Activated CD4-positive, alpha-beta memory T cell treated with anti-CD3 and anti-CD28 coated beads, Interleukin-2, amount 10 ng/mL, durations not matched to agents 7 days and 5 days (primary cell): ENCODE results near the gene RELT. TPM values are rescaled to one million over a fixed set of nuclear protein-coding genes. Genes with fewer than 3 reads are reported as not detected.

Experiments used
- CTCF ChIA-PET: fragments of 350-600 bp; sonication (Branson Sonifier 250); formaldehyde crosslinking; loops from one replicate; lab custom pipeline; 2021; ENCODE audit warnings: antibody characterized with exemption, inconsistent platforms; lab: Charles Lee
- POLR2A ChIA-PET: fragments of 350-600 bp; sonication (Branson Sonifier 250); formaldehyde crosslinking; loops from one replicate; lab custom pipeline; 2021; ENCODE audit warnings: antibody characterized with exemption; lab: Charles Lee
- DNase-seq: peaks from one replicate; pipeline ENCODE4 v3.0.0-alpha.2; 2020
- H3K27ac Mint-ChIP-seq: one replicate; pipeline ENCODE4 v1.8.0; 2021; ENCODE audit warnings: mild to moderate bottlenecking, mixed read lengths
- H3K27me3 Mint-ChIP-seq: one replicate; pipeline ENCODE4 v1.8.0; 2021; ENCODE audit warnings: mixed read lengths
- H3K36me3 Mint-ChIP-seq: one replicate; pipeline ENCODE4 v1.8.0; 2021; ENCODE audit warnings: low read depth, mixed read lengths
- H3K4me1 Mint-ChIP-seq: one replicate; pipeline ENCODE4 v1.8.0; 2021; ENCODE audit warnings: mixed read lengths
- H3K4me3 Mint-ChIP-seq: one replicate; pipeline ENCODE4 v1.8.0; 2021; ENCODE audit warnings: mild to moderate bottlenecking, mixed read lengths
- H3K9me3 Mint-ChIP-seq: one replicate; pipeline ENCODE4 v1.8.0; 2021; ENCODE audit warnings: mixed read lengths
- total RNA-seq, 2 experiments: library from RNA; stranded (reverse); gene quantifications; one replicate each; pipeline ENCODE4 v1.2.3, GENCODE V29; 2021

The RELT gene
- 10 to 100 TPM; 26.0 to 27.3 TPM for total RNA-seq

GRCh38 chr11:73376160-73376802 is at the start of gene RELT:
RELT (plus strand) TSS chr11:73376399; CDS start chr11:73389137, 12,738 bp downstream.
- H3K27ac Mint-ChIP-seq: peak within 1 kb of the TSS; percentile 94
- peaks cover 48% of the 10 kb centered on the region for H3K4me1 Mint-ChIP-seq

DNA sequence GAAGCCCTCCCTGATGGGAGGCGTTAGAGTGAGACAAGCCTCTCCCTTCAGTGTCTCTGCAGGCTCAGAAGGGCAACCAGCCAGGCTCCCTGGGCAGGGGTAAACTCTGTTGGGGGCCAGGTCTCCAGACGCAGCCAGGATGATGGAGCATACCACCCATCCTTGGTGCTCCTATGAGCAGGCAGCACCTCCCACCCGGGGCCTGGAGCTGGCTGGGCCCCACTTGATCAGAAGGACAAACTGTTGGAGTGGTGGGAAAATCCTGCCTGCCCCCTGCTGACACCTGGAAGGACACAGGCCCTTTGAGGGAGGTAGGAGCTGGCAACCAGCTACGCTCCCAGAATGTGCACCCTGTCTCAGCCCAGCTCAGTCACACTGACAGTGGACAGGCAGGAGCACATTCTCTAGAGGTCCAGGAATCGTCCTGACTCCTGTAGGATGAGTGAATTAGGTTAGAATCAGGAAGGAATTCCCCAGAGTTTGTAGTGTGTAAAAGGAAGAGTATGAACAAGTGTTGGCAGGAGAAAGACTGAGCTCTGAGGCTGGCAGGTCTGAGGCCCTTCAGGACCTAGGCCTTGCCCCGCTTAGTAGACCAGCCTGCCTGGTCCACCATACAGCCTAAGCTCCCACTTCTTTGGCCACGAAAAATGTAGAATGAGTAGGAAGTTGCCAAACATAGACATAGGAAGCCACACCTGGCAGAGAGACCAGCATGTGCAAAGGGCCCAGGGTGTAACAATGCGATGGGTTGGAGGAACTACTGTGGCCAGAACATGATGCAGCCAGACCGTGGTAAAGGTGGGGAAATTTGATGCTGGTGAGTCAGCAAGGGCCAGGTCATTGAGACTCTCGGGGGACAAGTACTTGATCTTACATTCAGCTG is 49.0 kb upstream of the RELT start:
- no peaks in the 10 kb centered on the region for H3K9me3 Mint-ChIP-seq
- no peak for DNase-seq
- no peaks in the 10 kb centered on the region for H3K4me1 Mint-ChIP-seq
- H3K27ac Mint-ChIP-seq: no peak overlapping the region
- H3K36me3 Mint-ChIP-seq: no peaks in the 10 kb centered on the region
- no peak overlapping the region for H3K4me3 Mint-ChIP-seq
- ChIA-PET POLR2A (no interaction called here), CTCF (interaction anchor here (1.0 to 2.6 kb wide), 5 partner anchors 8 to 36 kb away, joined by 4 to 17 read pairs (median 4); no protein-coding TSS in a partner anchor)
- no peaks in the 10 kb centered on the region for H3K27me3 Mint-ChIP-seq

More at GRCh38 chr11:73376160-73376802, at the start of gene RELT:
- peak within 1 kb of the TSS; percentile 94 for H3K4me3 Mint-ChIP-seq
- H3K27me3 Mint-ChIP-seq: no peaks in the 10 kb centered on the region
- POLR2A ChIA-PET: interaction anchor here (0.7 to 2.3 kb wide), 6 partner anchors 9 to 385 kb away, joined by 3 to 10 read pairs (median 4); partner anchors contain the start of genes FAM168A and RAB6A
- CTCF ChIA-PET: interaction anchor here (1.3 to 2.0 kb wide), 2 partner anchors 9 to 25 kb away, joined by 4 to 13 read pairs; no protein-coding TSS in a partner anchor
- no peaks in the 10 kb centered on the region for H3K9me3 Mint-ChIP-seq
- DNase-seq: peak; percentile 95
- H3K36me3 Mint-ChIP-seq: peaks cover 13% of the 10 kb centered on the region

GRCh38 chr11:73327812-73328364 is 48.3 kb upstream of the RELT start:
- H3K36me3 Mint-ChIP-seq: no peaks in the 10 kb centered on the region
- no peak overlapping the region for H3K4me3 Mint-ChIP-seq
- ChIA-PET CTCF (interaction anchor here (0.9 to 2.1 kb wide), 4 partner anchors 7 to 27 kb away, joined by 4 to 9 read pairs (median 4); no protein-coding TSS in a partner anchor), POLR2A (no interaction called here)
- no peaks in the 10 kb centered on the region for H3K4me1 Mint-ChIP-seq
- no peaks in the 10 kb centered on the region for H3K9me3 Mint-ChIP-seq
- no peaks in the 10 kb centered on the region for H3K27me3 Mint-ChIP-seq
- DNase-seq: no peak
- no peak overlapping the region for H3K27ac Mint-ChIP-seq

DNA sequence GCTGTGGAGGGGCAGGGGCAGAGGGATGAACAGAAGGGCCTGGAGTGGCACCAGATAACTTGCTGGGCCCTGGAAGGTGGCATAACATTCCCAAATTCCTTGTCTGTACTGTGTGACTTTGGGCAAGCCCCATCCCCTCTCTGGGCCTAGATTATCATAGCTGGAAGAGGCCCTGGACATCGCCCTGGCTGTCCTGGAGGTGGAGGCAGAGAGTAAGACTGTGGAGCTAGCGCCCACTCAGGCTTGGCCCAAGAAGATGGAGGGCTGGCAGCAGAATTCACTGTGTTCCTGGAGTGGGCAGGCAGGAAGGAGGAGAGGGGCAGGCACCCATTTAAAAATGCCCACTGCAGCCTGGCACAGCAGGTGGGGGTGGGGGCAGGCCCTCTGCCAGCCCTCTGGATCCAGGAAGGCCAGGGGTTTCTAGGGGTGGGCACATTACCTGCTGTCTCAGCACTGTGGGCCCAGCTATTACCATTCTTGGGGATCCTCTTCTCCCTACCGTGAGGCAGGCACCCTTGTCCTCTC is 45.6 kb upstream of the RELT start:
- no peak overlapping the region for H3K4me3 Mint-ChIP-seq
- DNase-seq: no peak
- no peak overlapping the region for H3K27ac Mint-ChIP-seq
- no peaks in the 10 kb centered on the region for H3K36me3 Mint-ChIP-seq
- H3K4me1 Mint-ChIP-seq: no peaks in the 10 kb centered on the region
- ChIA-PET POLR2A (no interaction called here), CTCF (interaction anchor here (1.0 to 1.5 kb wide), 2 partner anchors 21 to 23 kb away, joined by 3 to 4 read pairs; no protein-coding TSS in a partner anchor)
- no peaks in the 10 kb centered on the region for H3K9me3 Mint-ChIP-seq
- no peaks in the 10 kb centered on the region for H3K27me3 Mint-ChIP-seq

GRCh38 chr11:73331138-73331916 is 44.9 kb upstream of the RELT start:
- no peaks in the 10 kb centered on the region for H3K27me3 Mint-ChIP-seq
- H3K9me3 Mint-ChIP-seq: no peaks in the 10 kb centered on the region
- no peak overlapping the region for H3K27ac Mint-ChIP-seq
- H3K4me1 Mint-ChIP-seq: no peaks in the 10 kb centered on the region
- ChIA-PET POLR2A (no interaction called here), CTCF (interaction anchor here (1.2 kb wide), 1 partner anchor 24 kb away, joined by 4 read pairs; no protein-coding TSS in a partner anchor)
- DNase-seq: no peak
- H3K36me3 Mint-ChIP-seq: no peaks in the 10 kb centered on the region
- no peak overlapping the region for H3K4me3 Mint-ChIP-seq

DNA sequence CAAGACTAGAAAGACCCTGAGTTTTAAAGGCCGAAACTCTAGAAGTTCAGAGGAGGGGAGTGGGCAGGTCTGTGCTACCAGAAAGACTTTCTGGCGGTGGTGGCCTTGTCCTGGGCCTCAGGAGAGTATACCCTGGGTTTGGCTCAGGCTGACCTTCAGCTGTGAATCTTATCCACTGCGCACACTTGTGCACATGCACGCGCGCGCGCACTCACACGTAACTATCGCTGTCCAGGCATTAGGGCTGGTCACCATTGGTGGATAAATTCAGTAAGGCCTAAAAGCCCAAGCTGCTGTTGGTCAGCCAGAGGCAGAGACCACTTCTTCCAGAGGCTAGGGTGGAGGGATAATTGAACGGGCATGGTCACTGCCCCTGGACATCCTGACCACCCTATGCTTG is 43.0 kb upstream of the RELT start:
- no peaks in the 10 kb centered on the region for H3K9me3 Mint-ChIP-seq
- peaks cover 7% of the 10 kb centered on the region for H3K27me3 Mint-ChIP-seq
- no peak overlapping the region for H3K4me3 Mint-ChIP-seq
- POLR2A ChIA-PET: no interaction called here
- H3K27ac Mint-ChIP-seq: no peak overlapping the region
- H3K36me3 Mint-ChIP-seq: no peaks in the 10 kb centered on the region
- no peaks in the 10 kb centered on the region for H3K4me1 Mint-ChIP-seq
- no peak for DNase-seq
- CTCF ChIA-PET: interaction anchor here (6.2 kb wide), 1 partner anchor 26 kb away, joined by 79 read pairs; the partner anchor contains the start of gene ARHGEF17

- CTCF ChIA-PET: interaction anchor here (2.5 to 6.2 kb wide), 2 partner anchors 12 to 27 kb away, joined by 9 to 79 read pairs; partner anchors contain the start of gene ARHGEF17
- POLR2A ChIA-PET: no interaction called here
- DNase-seq: no peak
- H3K36me3 Mint-ChIP-seq: no peaks in the 10 kb centered on the region
- no peak overlapping the region for H3K4me3 Mint-ChIP-seq
- peaks cover 7% of the 10 kb centered on the region for H3K27me3 Mint-ChIP-seq
- no peak overlapping the region for H3K27ac Mint-ChIP-seq
- no peaks in the 10 kb centered on the region for H3K9me3 Mint-ChIP-seq
- no peaks in the 10 kb centered on the region for H3K4me1 Mint-ChIP-seq
Measured at GRCh38 chr11:73333640-73334383, 42.4 kb upstream of the RELT start.

DNA sequence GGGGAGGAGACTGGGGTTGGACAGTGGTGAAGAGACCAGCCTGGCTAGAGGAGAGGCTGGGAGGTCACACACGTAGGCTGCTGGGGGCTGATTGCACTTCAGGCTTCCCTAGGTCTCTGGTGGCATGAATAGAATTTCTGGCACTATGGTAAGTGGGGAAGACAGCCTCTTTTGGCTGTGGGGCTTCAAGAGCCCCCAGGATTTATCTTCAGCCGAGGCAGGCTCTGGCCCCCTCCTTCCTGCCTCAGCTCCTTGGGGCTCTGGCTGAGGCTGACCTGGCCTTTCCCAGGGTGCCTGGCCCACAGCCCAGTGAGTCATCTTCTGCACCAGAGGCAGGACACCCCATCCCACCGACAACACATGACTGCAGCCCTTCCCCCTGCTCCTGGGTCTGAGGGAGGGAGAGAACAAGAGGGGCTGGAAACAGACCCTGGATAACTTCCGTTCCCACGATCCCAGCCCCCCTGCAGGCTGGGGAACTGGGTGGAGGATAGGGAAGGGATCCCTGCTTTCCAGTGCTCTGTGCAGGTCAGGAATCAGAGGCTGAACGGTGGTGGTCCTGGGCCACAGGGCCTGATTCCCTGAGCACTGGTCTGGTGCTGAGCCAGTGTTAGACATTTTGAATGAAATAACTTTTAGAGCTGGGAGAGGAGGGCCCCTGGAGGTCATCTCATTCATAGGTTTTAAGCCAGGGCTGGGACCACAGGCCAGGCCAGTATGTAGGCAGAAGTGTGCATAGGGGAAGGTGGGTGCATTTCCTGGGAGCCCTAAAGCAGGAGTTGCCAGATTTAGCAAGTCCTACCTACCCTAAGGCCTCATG is 41.6 kb upstream of the RELT start:
- no peaks in the 10 kb centered on the region for H3K36me3 Mint-ChIP-seq
- H3K4me3 Mint-ChIP-seq: no peak overlapping the region
- CTCF ChIA-PET: interaction anchor here (0.7 to 6.2 kb wide), 22 partner anchors 7 to 410 kb away, joined by 3 to 79 read pairs (median 4); partner anchors contain the start of gene ARHGEF17
- DNase-seq: no peak
- H3K4me1 Mint-ChIP-seq: no peaks in the 10 kb centered on the region
- no peak overlapping the region for H3K27ac Mint-ChIP-seq
- POLR2A ChIA-PET: interaction anchor here (0.6 to 1.1 kb wide), 2 partner anchors 28 to 279 kb away, joined by 3 to 5 read pairs; no protein-coding TSS in a partner anchor
- H3K9me3 Mint-ChIP-seq: no peaks in the 10 kb centered on the region
- H3K27me3 Mint-ChIP-seq: peaks cover 7% of the 10 kb centered on the region

DNA sequence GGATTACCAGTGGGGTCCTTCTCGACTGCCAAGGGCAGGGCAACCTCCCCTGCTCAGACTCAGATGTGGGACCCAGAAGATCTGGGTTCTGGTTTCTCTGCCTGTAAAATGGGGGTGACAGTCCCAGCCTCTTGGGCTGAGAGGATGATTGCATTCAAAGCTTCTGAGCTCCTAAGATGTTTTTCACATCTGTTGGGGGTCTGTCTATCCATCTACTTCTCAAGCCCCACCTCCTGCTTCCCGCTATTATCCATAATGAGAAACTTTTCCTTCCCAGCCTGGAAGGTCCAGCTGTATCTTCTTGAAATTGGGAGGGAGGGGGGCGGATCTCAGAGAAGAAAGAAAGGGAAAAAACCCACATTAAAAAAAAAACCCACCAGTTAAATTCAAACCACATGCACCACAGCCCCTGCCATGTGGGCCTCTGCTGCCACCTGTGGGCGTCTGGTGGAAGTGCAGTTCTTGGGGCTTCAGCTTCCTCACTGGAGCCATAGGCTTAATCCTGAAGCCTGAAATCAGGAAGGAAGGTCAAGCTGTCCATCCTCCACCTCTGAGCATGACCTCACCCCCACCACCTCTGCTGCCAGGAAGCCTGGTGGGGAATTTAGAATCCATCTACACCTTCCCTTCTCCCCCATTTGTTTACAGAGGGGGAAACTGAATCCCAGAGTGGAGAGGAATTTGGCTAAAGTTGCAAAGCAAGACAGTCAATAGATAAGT is 40.8 kb upstream of the RELT start:
- no peaks in the 10 kb centered on the region for H3K9me3 Mint-ChIP-seq
- CTCF ChIA-PET: interaction anchor here (0.7 to 6.2 kb wide), 26 partner anchors 8 to 411 kb away, joined by 3 to 79 read pairs (median 4); partner anchors contain the start of gene ARHGEF17

GRCh38 chr11:73337846-73338245 is 38.4 kb upstream of the RELT start:
- CTCF ChIA-PET: interaction anchor here (0.7 to 6.2 kb wide), 9 partner anchors 9 to 54 kb away, joined by 3 to 79 read pairs (median 5); partner anchors contain the start of gene ARHGEF17
- H3K27me3 Mint-ChIP-seq: peaks cover 7% of the 10 kb centered on the region
- no peak for DNase-seq
- H3K4me1 Mint-ChIP-seq: no peaks in the 10 kb centered on the region
- POLR2A ChIA-PET: interaction anchor here (0.6 kb wide), 1 partner anchor 195 kb away, joined by 3 read pairs; no protein-coding TSS in a partner anchor
- H3K36me3 Mint-ChIP-seq: no peaks in the 10 kb centered on the region
- H3K4me3 Mint-ChIP-seq: no peak overlapping the region
- no peak overlapping the region for H3K27ac Mint-ChIP-seq
- no peaks in the 10 kb centered on the region for H3K9me3 Mint-ChIP-seq

More for the DNA sequence above, 40.8 kb upstream of the RELT start:
- peak; percentile 75 for DNase-seq
- H3K27ac Mint-ChIP-seq: no peak overlapping the region
- POLR2A ChIA-PET: interaction anchor here (0.6 to 1.1 kb wide), 2 partner anchors 28 to 278 kb away, joined by 3 to 5 read pairs; no protein-coding TSS in a partner anchor
- no peak overlapping the region for H3K4me3 Mint-ChIP-seq
- peaks cover 7% of the 10 kb centered on the region for H3K27me3 Mint-ChIP-seq
- no peaks in the 10 kb centered on the region for H3K4me1 Mint-ChIP-seq
- H3K36me3 Mint-ChIP-seq: no peaks in the 10 kb centered on the region
